SK-N-SH treated with all-trans-retinoic acid at 6 μM for 48 hours (cell line): ENCODE results near the gene CACNB4.
A peak's percentile ranks its signal among the peaks of the same experiment; 100 is the strongest.

ENCODE experiments used
- ATAC-seq: fragments of 200-7000 bp; cut with Tn5 transposase; 3 replicates; pipeline ENCODE4 v1.9.1; 2020; ENCODE audit warnings: mild to moderate bottlenecking, moderate library complexity
- ARNTL ChIP-seq: fragments of 450-650 bp; formaldehyde crosslinking; IDR thresholded peaks from 2 replicates; pipeline ENCODE4 v1.5.0; 2020; ENCODE audit warnings: low read depth, mild to moderate bottlenecking, moderate library complexity, borderline replicate concordance
- BACH2 ChIP-seq: fragments of 250-450 bp; sonication (Bioruptor Pico); IDR thresholded peaks from 2 replicates; pipeline ENCODE4 v1.9.0; 2021; ENCODE audit warnings: mild to moderate bottlenecking, borderline replicate concordance
- CSDC2 ChIP-seq: fragments of 250-450 bp; sonication (Bioruptor Pico); IDR thresholded peaks from 2 replicates; pipeline ENCODE4 v1.5.0; 2020; ENCODE audit warnings: mild to moderate bottlenecking, moderate library complexity
- ESRRG ChIP-seq: fragments of 250-450 bp; sonication (Bioruptor Pico); IDR thresholded peaks from 2 replicates; pipeline ENCODE4 v1.6.1; 2021; ENCODE audit warnings: mild to moderate bottlenecking
- GLIS3 ChIP-seq: fragments of 250-450 bp; sonication (Bioruptor Pico); IDR thresholded peaks from 2 replicates; pipeline ENCODE4 v1.5.0; 2020; ENCODE audit warnings: mild to moderate bottlenecking, moderate library complexity
- ISL1 ChIP-seq: fragments of 250-450 bp; sonication (Bioruptor Pico); IDR thresholded peaks from 2 replicates; pipeline ENCODE4 v2.1.2; 2022; ENCODE audit warnings: mild to moderate bottlenecking, moderate library complexity
- OSR1 ChIP-seq: fragments of 250-450 bp; sonication (Bioruptor Pico); IDR thresholded peaks from 2 replicates; pipeline ENCODE4 v1.8.0; 2022; ENCODE audit warnings: moderate library complexity, mild to moderate bottlenecking, inconsistent platforms
- PPARA ChIP-seq: fragments of 250-450 bp; sonication (Bioruptor Pico); IDR thresholded peaks from 2 replicates; pipeline ENCODE4 v1.5.0; 2020; ENCODE audit warnings: mild to moderate bottlenecking, borderline replicate concordance
- RARB ChIP-seq: fragments of 250-450 bp; sonication (Bioruptor Pico); IDR thresholded peaks from 2 replicates; pipeline ENCODE4 v1.8.0; 2021; ENCODE audit warnings: mild to moderate bottlenecking, moderate library complexity
- SNAI2 ChIP-seq: fragments of 250-450 bp; sonication (Bioruptor Pico); IDR thresholded peaks from 2 replicates; pipeline ENCODE4 v1.5.0; 2020; ENCODE audit warnings: mild to moderate bottlenecking, moderate library complexity
- TCF4 ChIP-seq: fragments of 250-450 bp; sonication (Bioruptor Pico); IDR thresholded peaks from 2 replicates; pipeline ENCODE4 v1.8.0; 2021; ENCODE audit warnings: mild to moderate bottlenecking, moderate library complexity, borderline replicate concordance
- TOX ChIP-seq: fragments of 250-450 bp; sonication (Bioruptor Pico); IDR thresholded peaks from 2 replicates; pipeline ENCODE4 v1.8.0; 2021; ENCODE audit warnings: mild to moderate bottlenecking, moderate library complexity, borderline replicate concordance
- ZC3H10 ChIP-seq: fragments of 250-450 bp; sonication (Bioruptor Pico); IDR thresholded peaks from 2 replicates; pipeline ENCODE4 v1.5.1; 2021; ENCODE audit warnings: mild to moderate bottlenecking, moderate library complexity
- ZFP3 ChIP-seq: fragments of 250-450 bp; sonication (Bioruptor Pico); IDR thresholded peaks from 2 replicates; pipeline ENCODE4 v1.5.0; 2020; ENCODE audit warnings: mild to moderate bottlenecking, moderate library complexity
- ZFP30 ChIP-seq: fragments of 450-650 bp; formaldehyde crosslinking; IDR thresholded peaks from 2 replicates; pipeline ENCODE4 v1.5.0; 2022; ENCODE audit warnings: mild to moderate bottlenecking, moderate library complexity
- ZNF565 ChIP-seq: fragments of 450-650 bp; formaldehyde crosslinking; conservative IDR thresholded peaks from 2 replicates; pipeline ENCODE4 v1.5.0; 2020; ENCODE audit warnings: low read depth, mild to moderate bottlenecking, moderate library complexity
- ZNF70 ChIP-seq: fragments of 450-650 bp; formaldehyde crosslinking; IDR thresholded peaks from 2 replicates; pipeline ENCODE4 v1.5.0; 2020; ENCODE audit warnings: mild to moderate bottlenecking, moderate library complexity
- ZNF8 ChIP-seq: fragments of 450-650 bp; formaldehyde crosslinking; IDR thresholded peaks from 2 replicates; pipeline ENCODE4 v1.5.0; 2020; ENCODE audit warnings: mild to moderate bottlenecking, moderate library complexity
- TF ChIP-seq, protein P1 (sequence below): fragments of 250-450 bp; sonication (Bioruptor Pico); IDR thresholded peaks from 2 replicates; pipeline ENCODE4 v1.8.0; 2021; ENCODE audit warnings: low read depth, mild to moderate bottlenecking, moderate library complexity, borderline replicate concordance
- TF ChIP-seq, protein P2 (sequence below): fragments of 250-450 bp; sonication (Bioruptor Pico); IDR thresholded peaks from 2 replicates; pipeline ENCODE4 v1.5.0; 2020; ENCODE audit warnings: mild to moderate bottlenecking, moderate library complexity
- TF ChIP-seq, protein P3 (sequence below): fragments of 250-450 bp; sonication (Bioruptor Pico); IDR thresholded peaks from 2 replicates; pipeline ENCODE4 v1.5.1; 2020; ENCODE audit warnings: low read depth, mild to moderate bottlenecking, moderate library complexity
- TF ChIP-seq, protein P4 (sequence below): fragments of 250-450 bp; sonication (Bioruptor Pico); IDR thresholded peaks from 2 replicates; pipeline ENCODE4 v1.8.0; 2020; ENCODE audit warnings: mild to moderate bottlenecking, moderate library complexity, borderline replicate concordance

Gene CACNB4

DNA sequence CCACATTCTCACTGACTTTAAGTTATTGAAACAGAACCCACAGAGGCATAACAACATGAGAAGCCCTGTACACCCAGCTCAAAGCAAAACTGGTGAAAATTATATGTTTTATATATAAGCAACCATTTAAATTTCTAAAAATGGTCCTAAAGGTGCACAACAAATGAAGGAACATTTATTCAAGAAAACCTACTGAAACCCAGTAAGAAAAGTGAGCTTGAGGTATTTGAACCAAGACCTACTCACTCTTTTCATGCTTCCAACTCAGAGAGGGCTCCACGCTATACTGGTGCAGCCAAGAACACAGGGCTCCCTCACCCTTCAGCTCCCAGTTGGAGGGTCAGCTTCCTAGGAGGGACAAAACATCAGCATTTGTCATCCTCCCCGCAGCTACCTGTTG is 2.1 kb upstream of the CACNB4 start:
- ATAC-seq: no peak
- TF ChIP-seq CSDC2 (no peak), RARB (CRISPR knock-in tag) (no peak), ZNF8 (CRISPR knock-in tag) (no peak), ZC3H10 (no peak), ZFP30 (no peak), OSR1 (CRISPR knock-in tag) (no peak), SNAI2 (CRISPR knock-in tag) (no peak), PPARA (no peak), ZNF565 (CRISPR knock-in tag) (no peak), BACH2 (CRISPR knock-in tag) (no peak), ZFP3 (CRISPR knock-in tag) (no peak)
- TF ChIP-seq, protein P1, sequence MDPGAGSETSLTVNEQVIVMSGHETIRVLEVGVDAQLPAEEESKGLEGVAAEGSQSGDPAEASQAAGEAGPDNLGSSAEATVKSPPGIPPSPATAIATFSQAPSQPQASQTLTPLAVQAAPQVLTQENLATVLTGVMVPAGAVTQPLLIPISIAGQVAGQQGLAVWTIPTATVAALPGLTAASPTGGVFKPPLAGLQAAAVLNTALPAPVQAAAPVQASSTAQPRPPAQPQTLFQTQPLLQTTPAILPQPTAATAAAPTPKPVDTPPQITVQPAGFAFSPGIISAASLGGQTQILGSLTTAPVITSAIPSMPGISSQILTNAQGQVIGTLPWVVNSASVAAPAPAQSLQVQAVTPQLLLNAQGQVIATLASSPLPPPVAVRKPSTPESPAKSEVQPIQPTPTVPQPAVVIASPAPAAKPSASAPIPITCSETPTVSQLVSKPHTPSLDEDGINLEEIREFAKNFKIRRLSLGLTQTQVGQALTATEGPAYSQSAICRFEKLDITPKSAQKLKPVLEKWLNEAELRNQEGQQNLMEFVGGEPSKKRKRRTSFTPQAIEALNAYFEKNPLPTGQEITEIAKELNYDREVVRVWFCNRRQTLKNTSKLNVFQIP (CRISPR knock-in tag): no peak
- TF ChIP-seq, protein P2, sequence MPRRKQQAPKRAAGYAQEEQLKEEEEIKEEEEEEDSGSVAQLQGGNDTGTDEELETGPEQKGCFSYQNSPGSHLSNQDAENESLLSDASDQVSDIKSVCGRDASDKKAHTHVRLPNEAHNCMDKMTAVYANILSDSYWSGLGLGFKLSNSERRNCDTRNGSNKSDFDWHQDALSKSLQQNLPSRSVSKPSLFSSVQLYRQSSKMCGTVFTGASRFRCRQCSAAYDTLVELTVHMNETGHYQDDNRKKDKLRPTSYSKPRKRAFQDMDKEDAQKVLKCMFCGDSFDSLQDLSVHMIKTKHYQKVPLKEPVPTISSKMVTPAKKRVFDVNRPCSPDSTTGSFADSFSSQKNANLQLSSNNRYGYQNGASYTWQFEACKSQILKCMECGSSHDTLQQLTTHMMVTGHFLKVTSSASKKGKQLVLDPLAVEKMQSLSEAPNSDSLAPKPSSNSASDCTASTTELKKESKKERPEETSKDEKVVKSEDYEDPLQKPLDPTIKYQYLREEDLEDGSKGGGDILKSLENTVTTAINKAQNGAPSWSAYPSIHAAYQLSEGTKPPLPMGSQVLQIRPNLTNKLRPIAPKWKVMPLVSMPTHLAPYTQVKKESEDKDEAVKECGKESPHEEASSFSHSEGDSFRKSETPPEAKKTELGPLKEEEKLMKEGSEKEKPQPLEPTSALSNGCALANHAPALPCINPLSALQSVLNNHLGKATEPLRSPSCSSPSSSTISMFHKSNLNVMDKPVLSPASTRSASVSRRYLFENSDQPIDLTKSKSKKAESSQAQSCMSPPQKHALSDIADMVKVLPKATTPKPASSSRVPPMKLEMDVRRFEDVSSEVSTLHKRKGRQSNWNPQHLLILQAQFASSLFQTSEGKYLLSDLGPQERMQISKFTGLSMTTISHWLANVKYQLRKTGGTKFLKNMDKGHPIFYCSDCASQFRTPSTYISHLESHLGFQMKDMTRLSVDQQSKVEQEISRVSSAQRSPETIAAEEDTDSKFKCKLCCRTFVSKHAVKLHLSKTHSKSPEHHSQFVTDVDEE (CRISPR knock-in tag): no peak
- TF ChIP-seq, protein P3, sequence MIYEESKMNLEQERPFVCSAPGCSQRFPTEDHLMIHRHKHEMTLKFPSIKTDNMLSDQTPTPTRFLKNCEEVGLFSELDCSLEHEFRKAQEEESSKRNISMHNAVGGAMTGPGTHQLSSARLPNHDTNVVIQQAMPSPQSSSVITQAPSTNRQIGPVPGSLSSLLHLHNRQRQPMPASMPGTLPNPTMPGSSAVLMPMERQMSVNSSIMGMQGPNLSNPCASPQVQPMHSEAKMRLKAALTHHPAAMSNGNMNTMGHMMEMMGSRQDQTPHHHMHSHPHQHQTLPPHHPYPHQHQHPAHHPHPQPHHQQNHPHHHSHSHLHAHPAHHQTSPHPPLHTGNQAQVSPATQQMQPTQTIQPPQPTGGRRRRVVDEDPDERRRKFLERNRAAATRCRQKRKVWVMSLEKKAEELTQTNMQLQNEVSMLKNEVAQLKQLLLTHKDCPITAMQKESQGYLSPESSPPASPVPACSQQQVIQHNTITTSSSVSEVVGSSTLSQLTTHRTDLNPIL (CRISPR knock-in tag): no peak
- TF ChIP-seq, protein P4, sequence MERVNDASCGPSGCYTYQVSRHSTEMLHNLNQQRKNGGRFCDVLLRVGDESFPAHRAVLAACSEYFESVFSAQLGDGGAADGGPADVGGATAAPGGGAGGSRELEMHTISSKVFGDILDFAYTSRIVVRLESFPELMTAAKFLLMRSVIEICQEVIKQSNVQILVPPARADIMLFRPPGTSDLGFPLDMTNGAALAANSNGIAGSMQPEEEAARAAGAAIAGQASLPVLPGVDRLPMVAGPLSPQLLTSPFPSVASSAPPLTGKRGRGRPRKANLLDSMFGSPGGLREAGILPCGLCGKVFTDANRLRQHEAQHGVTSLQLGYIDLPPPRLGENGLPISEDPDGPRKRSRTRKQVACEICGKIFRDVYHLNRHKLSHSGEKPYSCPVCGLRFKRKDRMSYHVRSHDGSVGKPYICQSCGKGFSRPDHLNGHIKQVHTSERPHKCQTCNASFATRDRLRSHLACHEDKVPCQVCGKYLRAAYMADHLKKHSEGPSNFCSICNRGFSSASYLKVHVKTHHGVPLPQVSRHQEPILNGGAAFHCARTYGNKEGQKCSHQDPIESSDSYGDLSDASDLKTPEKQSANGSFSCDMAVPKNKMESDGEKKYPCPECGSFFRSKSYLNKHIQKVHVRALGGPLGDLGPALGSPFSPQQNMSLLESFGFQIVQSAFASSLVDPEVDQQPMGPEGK (CRISPR knock-in tag): no peak

DNA sequence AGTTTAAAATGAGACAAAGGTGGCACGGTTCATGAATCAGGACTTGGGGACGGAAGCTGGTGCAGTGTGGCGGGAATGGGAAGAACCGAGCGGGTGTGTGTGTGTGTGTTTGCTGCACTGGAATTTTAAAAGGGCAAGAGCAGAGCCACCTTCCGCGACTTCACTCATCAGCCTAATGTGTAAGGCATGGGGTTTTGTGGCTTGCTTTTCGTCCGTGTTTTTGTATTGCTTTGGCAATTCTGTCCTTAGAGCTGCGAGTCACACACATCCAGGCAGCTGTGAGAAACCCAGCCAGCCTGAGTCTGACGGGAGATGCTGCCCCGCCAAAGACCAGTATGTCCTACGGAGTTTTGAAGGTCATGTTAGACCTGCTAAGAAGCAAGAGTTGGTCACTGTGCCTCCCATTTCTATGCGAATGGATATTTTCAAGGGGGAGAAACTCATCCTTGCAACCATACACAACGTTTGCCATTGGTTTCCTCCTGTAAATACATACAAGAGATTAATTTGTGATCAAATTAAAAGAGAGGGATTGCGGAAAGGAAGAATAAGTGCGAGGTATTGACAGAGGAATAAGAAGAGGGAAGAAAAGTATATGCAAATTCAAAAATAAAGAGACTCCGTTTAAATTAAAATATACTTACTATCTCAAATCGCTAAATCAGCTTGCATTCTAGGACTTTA is 665 bp upstream of the CACNB4 start:
- peak; percentile 40 for ATAC-seq
- no peak for TF ChIP-seq TCF4
- TF ChIP-seq TOX (CRISPR knock-in tag): no peak
- TF ChIP-seq OSR1 (CRISPR knock-in tag): no peak
- TF ChIP-seq ZFP3 (CRISPR knock-in tag): no peak

DNA sequence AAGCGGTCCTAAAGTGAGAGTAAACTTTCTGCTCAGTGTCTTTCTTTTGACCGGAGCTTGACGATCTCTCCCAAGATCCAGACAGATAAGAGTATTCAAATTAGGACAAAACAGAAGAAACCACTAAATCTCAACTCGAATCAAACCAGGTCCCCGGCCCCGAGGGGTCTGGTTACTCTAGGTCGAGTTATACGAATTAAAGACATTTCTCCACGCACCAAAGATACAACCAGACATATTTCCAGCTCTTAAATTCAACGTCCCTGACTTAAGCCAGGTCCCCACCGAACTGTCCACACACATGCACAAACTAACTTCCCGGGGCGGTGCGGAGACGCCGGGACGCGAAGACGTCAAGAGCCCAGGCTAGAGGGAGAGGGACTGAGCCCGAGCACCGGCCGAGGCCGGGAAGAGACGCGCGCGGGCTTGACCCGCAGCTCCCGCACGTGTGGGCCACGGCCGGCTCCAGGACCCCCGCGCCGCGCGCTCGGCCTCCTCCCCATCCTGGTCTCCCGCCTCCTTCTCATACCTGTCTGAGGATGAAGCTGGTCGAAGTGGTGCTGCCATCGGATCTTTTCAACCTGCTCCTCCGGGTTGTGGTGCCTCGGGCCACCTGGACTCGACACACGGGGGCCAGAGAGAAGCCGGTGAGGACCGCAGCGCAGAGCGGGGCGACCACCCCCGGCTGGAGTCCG is 896 bp downstream of the CACNB4 start:
- ATAC-seq: peak; percentile 78
- TF ChIP-seq ZNF565 (CRISPR knock-in tag) (no peak), ZNF70 (no peak), ARNTL (CRISPR knock-in tag) (no peak), GLIS3 (no peak), ISL1 (CRISPR knock-in tag) (no peak), ZFP3 (CRISPR knock-in tag) (no peak), BACH2 (CRISPR knock-in tag) (no peak), ESRRG (CRISPR knock-in tag) (no peak), TCF4 (no peak), ZNF8 (CRISPR knock-in tag) (no peak), PPARA (no peak), RARB (CRISPR knock-in tag) (no peak)
- TF ChIP-seq, protein P1 (CRISPR knock-in tag): no peak
- TF ChIP-seq, protein P4 (CRISPR knock-in tag): no peak
- TF ChIP-seq, protein P3 (CRISPR knock-in tag): no peak
